Osteoblast (primary cell): ENCODE data around the gene PTPN2. TPM values are rescaled to one million over a fixed set of nuclear protein-coding genes. Genes with fewer than 3 reads are reported as not detected.
"Not testable (repeated sequence)": the region's sequence is repeated elsewhere in the genome, so short reads cannot be mapped to it uniquely, and the experiment has no call there.

Experiments used
- DNase-seq: peaks from one replicate; pipeline ENCODE4 v3.0.0; 2011; ENCODE audit warnings: low spot score, mixed read lengths; ENCODE audit not compliant: insufficient read length; ENCODE audit errors: missing footprints
- H2AFZ ChIP-seq: 2 replicates; pipeline ENCODE4 v1.6.0; 2011; ENCODE audit warnings: mild to moderate bottlenecking, low read length
- H3K27ac ChIP-seq: 2 replicates; pipeline ENCODE4 v1.5.1; 2011; ENCODE audit warnings: mild to moderate bottlenecking, low read depth, low read length, moderate library complexity
- H3K27me3 ChIP-seq: 2 replicates; pipeline ENCODE4 v1.6.0; 2012; ENCODE audit warnings: mild to moderate bottlenecking, control low read depth, inconsistent platforms, low read length, moderate library complexity; ENCODE audit not compliant: insufficient read depth
- H3K36me3 ChIP-seq: 2 replicates; pipeline ENCODE4 v1.5.1; 2011; ENCODE audit warnings: mild to moderate bottlenecking, low read length, control low read depth, moderate library complexity; ENCODE audit not compliant: insufficient read depth
- H3K4me1 ChIP-seq: 2 replicates; pipeline ENCODE4 v1.5.1; 2011; ENCODE audit warnings: mild to moderate bottlenecking, low read length, control low read depth, moderate library complexity; ENCODE audit not compliant: insufficient read depth
- H3K4me2 ChIP-seq: 2 replicates; pipeline ENCODE4 v1.6.0; 2011; ENCODE audit warnings: mild to moderate bottlenecking, low read length; ENCODE audit not compliant: insufficient read depth
- H3K4me3 ChIP-seq: fragments of 200-600 bp; sonication (generic); 3 replicates; pipeline ENCODE4 v1.5.1; 2012; ENCODE audit warnings: mild to moderate bottlenecking, low read length, inconsistent platforms; ENCODE audit not compliant: insufficient read depth
- H3K79me2 ChIP-seq: 2 replicates; pipeline ENCODE4 v1.6.0; 2012; ENCODE audit warnings: mild to moderate bottlenecking, low read length, control low read depth, inconsistent platforms; ENCODE audit not compliant: insufficient read depth
- H3K9me3 ChIP-seq: 2 replicates; pipeline ENCODE4 v1.5.1; 2011; ENCODE audit warnings: low read depth, low read length, control low read depth
- H4K20me1 ChIP-seq: 2 replicates; pipeline ENCODE4 v1.6.0; 2012; ENCODE audit warnings: mild to moderate bottlenecking, low read length, control low read depth; ENCODE audit not compliant: insufficient read depth
- total RNA-seq: library from RNA; depleted of rRNA; stranded (reverse); fragments of >200 nt; gene quantifications from 2 replicates; pipeline ENCODE4 v1.2.3, GENCODE V29; 2012
- TF ChIP-seq, protein P1 (sequence below): IDR thresholded peaks from 2 replicates; pipeline ENCODE4 v1.5.1; 2011; ENCODE audit warnings: mild to moderate bottlenecking, low read depth, low read length, moderate library complexity; ENCODE audit errors: extremely low read depth

Gene PTPN2
- total RNA-seq, 1 donor, result 37.6 TPM

DNA sequence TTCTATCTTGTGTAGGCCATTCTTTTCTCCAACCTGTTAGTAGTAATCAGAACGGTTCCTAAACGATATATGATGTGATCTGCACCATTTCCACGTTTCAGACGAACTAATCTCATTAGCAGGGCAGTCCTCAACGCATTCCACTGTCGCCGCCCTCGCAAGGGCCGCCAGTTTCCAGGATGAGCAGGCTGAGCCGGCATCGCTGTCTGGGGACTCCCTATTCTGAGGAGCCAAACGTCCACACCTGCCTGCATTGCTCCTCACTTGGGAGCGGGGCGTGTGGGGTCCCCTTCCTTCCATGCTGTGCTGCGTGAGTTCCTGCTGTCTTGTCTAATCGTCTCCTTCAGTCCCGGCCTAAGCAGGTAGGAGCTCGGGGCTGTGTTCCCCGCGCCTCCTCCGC lies 104.6 kb downstream of the PTPN2 start:
- no peaks in the 10 kb centered on the region for H3K36me3 ChIP-seq
- no peaks in the 10 kb centered on the region for H3K79me2 ChIP-seq
- no peaks in the 10 kb centered on the region for H3K27me3 ChIP-seq
- no peaks in the 10 kb centered on the region for H4K20me1 ChIP-seq
- no peak overlapping the region for H3K4me2 ChIP-seq
- H3K4me1 ChIP-seq, result no peaks in the 10 kb centered on the region
- TF ChIP-seq, protein P1, sequence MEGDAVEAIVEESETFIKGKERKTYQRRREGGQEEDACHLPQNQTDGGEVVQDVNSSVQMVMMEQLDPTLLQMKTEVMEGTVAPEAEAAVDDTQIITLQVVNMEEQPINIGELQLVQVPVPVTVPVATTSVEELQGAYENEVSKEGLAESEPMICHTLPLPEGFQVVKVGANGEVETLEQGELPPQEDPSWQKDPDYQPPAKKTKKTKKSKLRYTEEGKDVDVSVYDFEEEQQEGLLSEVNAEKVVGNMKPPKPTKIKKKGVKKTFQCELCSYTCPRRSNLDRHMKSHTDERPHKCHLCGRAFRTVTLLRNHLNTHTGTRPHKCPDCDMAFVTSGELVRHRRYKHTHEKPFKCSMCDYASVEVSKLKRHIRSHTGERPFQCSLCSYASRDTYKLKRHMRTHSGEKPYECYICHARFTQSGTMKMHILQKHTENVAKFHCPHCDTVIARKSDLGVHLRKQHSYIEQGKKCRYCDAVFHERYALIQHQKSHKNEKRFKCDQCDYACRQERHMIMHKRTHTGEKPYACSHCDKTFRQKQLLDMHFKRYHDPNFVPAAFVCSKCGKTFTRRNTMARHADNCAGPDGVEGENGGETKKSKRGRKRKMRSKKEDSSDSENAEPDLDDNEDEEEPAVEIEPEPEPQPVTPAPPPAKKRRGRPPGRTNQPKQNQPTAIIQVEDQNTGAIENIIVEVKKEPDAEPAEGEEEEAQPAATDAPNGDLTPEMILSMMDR, result no peak
- H2AFZ ChIP-seq, result no peak overlapping the region
- no peak for DNase-seq
- no peaks in the 10 kb centered on the region for H3K9me3 ChIP-seq
- no peak overlapping the region for H3K4me3 ChIP-seq
- H3K27ac ChIP-seq, result no peak overlapping the region

DNA sequence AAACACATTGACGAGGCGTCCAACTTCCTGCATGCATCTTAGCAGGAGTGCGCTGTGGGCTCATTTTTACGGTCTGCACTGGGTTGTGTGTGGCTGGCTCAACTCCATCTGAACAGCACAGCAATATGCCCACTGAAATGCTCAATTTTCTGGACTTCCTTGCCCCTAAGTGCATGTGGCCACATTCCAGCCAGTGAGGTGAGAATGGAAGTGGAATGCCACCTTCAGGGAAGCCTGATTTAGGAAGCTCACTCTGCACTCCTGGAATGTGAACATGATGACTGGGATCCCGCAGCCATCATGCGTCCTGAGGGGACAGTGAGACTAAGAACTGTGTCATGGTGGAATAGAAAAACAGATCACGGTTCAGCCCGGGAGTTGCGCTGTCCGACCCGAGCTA lies 105.0 kb downstream of the PTPN2 start:
- Histone ChIP-seq H3K4me3 (no peak overlapping the region), H4K20me1 (no peaks in the 10 kb centered on the region), H3K79me2 (no peaks in the 10 kb centered on the region), H3K9me3 (no peaks in the 10 kb centered on the region), H3K4me2 (no peak overlapping the region), H3K36me3 (no peaks in the 10 kb centered on the region), H3K27ac (no peak overlapping the region), H2AFZ (no peak overlapping the region), H3K27me3 (no peaks in the 10 kb centered on the region), H3K4me1 (no peaks in the 10 kb centered on the region)
- no peak for DNase-seq
- TF ChIP-seq, protein P1, result no peak

DNA sequence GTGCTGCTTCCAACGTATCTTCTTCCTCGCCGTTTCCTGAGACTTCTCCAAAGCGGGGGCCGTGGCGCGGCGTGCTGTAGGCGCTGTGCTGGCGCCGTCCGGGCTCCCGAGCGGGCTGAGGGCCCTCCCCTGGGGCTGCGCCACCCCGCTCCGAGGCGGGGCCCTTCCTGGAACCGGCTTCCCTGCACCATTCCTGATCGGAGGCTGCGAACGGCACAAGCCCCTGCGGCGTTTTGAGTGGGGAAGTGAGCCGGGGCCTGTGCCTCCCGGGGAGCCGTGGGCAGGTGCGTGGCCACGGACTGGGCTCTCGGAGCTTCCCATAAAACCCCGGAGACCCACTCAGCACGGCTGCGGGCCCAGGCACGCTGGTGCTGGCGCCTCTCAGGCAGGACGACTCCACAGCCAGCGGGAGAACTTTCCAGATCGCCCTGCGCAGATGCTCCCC lies 106.5 kb downstream of the PTPN2 start:
- Histone ChIP-seq H3K4me3 (no peak overlapping the region), H3K4me1 (no peaks in the 10 kb centered on the region), H3K4me2 (no peak overlapping the region), H3K36me3 (no peaks in the 10 kb centered on the region), H3K9me3 (no peaks in the 10 kb centered on the region), H2AFZ (no peak overlapping the region), H3K27me3 (no peaks in the 10 kb centered on the region), H4K20me1 (no peaks in the 10 kb centered on the region), H3K79me2 (no peaks in the 10 kb centered on the region), H3K27ac (no peak overlapping the region)
- TF ChIP-seq, protein P1, result no peak
- DNase-seq, result no peak

DNA sequence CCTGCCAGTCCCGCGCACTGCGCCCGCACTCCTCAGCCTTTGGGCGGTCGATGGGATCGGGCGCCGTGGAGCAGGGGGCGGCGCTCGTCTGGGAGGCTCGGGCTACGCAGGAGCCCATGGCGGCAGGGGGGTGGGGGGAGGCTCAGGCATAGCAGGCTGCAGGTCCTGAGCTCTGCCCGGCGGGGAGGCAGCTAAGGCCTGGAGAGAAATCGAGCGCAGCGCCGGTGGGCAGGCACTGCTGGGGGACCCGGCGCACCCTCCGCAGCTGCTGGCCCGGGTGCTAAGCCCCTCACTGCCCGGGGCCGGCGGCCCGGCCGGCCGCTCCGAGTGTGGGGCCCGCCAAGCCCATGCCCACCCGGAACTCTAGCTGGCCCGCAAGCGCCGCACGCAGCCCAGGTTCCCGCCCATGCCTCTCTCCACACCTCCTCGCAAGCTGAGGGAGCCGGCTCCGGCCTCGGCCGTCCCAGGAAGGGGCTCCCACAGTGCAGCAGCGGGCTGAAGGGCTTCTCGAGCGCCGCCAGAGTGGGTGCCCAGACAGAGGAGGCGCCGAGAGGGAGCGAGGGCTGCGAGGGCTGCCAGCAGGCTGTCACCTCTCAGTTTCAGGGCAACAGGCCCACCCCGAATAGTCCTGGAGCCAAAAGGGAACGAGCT lies 107.1 kb downstream of the PTPN2 start:
- Histone ChIP-seq H3K4me2 (no peak overlapping the region), H3K27me3 (no peaks in the 10 kb centered on the region), H3K4me3 (no peak overlapping the region), H3K27ac (no peak overlapping the region), H2AFZ (no peak overlapping the region), H3K4me1 (no peaks in the 10 kb centered on the region), H3K36me3 (no peaks in the 10 kb centered on the region), H3K79me2 (no peaks in the 10 kb centered on the region), H4K20me1 (no peaks in the 10 kb centered on the region), H3K9me3 (no peaks in the 10 kb centered on the region)
- no peak for DNase-seq
- TF ChIP-seq, protein P1, result no peak

DNA sequence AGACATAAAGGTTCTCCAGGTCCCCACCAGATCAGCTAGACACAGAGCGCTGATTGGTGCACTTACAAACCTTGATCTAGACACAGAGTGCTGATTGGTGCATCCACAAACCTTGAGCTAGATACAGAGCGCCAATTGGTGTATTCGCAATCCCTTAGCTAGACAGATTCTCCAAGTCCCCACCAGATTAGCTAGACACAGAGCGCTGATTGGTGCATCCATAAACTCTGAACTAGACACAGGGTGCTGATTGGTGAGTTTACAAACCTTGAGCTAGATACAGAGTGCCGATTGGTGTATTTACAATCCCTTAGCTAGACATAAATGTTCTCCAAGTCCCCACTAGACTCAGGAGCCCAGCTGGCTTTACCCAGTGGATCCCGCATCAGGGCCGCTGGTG lies 107.6 kb downstream of the PTPN2 start:
- H2AFZ ChIP-seq, H3K4me1 ChIP-seq, H3K9me3 ChIP-seq, H4K20me1 ChIP-seq, H3K27ac ChIP-seq, DNase-seq, H3K36me3 ChIP-seq, H3K4me2 ChIP-seq, H3K27me3 ChIP-seq, H3K79me2 ChIP-seq, H3K4me3 ChIP-seq: not testable (repeated sequence)
